DND-41 (cell line): ENCODE measurements around the gene TRAF3IP1.

ENCODE experiments used
- ATAC-seq: fragments of 200-7000 bp; cut with Tn5 transposase; 3 replicates; pipeline ENCODE4 v1.9.1; 2021; ENCODE audit warnings: low read depth; ENCODE audit not compliant: insufficient read depth
- DNase-seq: peaks from one replicate; pipeline ENCODE4 v3.0.0-alpha.2; 2020
- H2AFZ ChIP-seq: 2 replicates; pipeline ENCODE4 v1.6.0; 2012; ENCODE audit warnings: low read depth, low read length
- H3K27ac ChIP-seq: 2 replicates; pipeline ENCODE4 v1.5.1; 2012; ENCODE audit warnings: low read length, inconsistent platforms
- H3K27me3 ChIP-seq: fragments of 200-600 bp; sonication (generic); 2 replicates; pipeline ENCODE4 v1.6.0; 2012; ENCODE audit warnings: low read length, mild to moderate bottlenecking, inconsistent platforms; ENCODE audit not compliant: insufficient read depth, poor library complexity
- H3K36me3 ChIP-seq: 2 replicates; pipeline ENCODE4 v1.5.1; 2012; ENCODE audit warnings: low read length, inconsistent platforms; ENCODE audit not compliant: insufficient read depth
- H3K4me1 ChIP-seq: 2 replicates; pipeline ENCODE4 v1.5.1; 2012; ENCODE audit warnings: mild to moderate bottlenecking, low read length; ENCODE audit not compliant: insufficient read depth
- H3K4me2 ChIP-seq: 2 replicates; pipeline ENCODE4 v1.6.0; 2012; ENCODE audit warnings: mild to moderate bottlenecking, moderate library complexity, low read length, inconsistent platforms; ENCODE audit not compliant: insufficient read depth
- H3K4me3 ChIP-seq, 2 experiments: fragments of 200-600 bp in 1 of 2; shearing (Covaris generic) in 1 of 2; 2 replicates each; pipeline ENCODE4 v1.5.1; 2012 to 2016; ENCODE audit warnings: inconsistent platforms in 2 of 2, low read length in 2 of 2, mild to moderate bottlenecking in 2 of 2, low read depth in 1 of 2, moderate library complexity in 1 of 2
- H3K79me2 ChIP-seq: 2 replicates; pipeline ENCODE4 v1.6.0; 2012; ENCODE audit warnings: low read length, inconsistent platforms; ENCODE audit not compliant: insufficient read depth
- H3K9ac ChIP-seq: 2 replicates; pipeline ENCODE4 v1.6.0; 2012; ENCODE audit warnings: low read depth, mild to moderate bottlenecking, inconsistent platforms, low read length, moderate library complexity
- H3K9me3 ChIP-seq: 2 replicates; pipeline ENCODE4 v1.5.1; 2012; ENCODE audit warnings: low read length, moderate library complexity, mild to moderate bottlenecking, inconsistent platforms; ENCODE audit not compliant: insufficient read depth, severe bottlenecking
- H4K20me1 ChIP-seq: 2 replicates; pipeline ENCODE4 v1.6.0; 2012; ENCODE audit warnings: low read length; ENCODE audit not compliant: insufficient read depth
- EZH2 ChIP-seq: IDR thresholded peaks from 3 replicates; pipeline ENCODE4 v1.6.1; 2012; ENCODE audit warnings: borderline replicate concordance, low read depth, mild to moderate bottlenecking, moderate library complexity, low read length, inconsistent platforms; ENCODE audit not compliant: severe bottlenecking
- TF ChIP-seq, protein P1 (sequence below): IDR thresholded peaks from 2 replicates; pipeline ENCODE4 v1.5.1; 2012; ENCODE audit warnings: borderline replicate concordance, low read length, moderate library complexity, mild to moderate bottlenecking; ENCODE audit not compliant: poor library complexity, severe bottlenecking; ENCODE audit errors: extremely low read depth

Gene TRAF3IP1

DNA sequence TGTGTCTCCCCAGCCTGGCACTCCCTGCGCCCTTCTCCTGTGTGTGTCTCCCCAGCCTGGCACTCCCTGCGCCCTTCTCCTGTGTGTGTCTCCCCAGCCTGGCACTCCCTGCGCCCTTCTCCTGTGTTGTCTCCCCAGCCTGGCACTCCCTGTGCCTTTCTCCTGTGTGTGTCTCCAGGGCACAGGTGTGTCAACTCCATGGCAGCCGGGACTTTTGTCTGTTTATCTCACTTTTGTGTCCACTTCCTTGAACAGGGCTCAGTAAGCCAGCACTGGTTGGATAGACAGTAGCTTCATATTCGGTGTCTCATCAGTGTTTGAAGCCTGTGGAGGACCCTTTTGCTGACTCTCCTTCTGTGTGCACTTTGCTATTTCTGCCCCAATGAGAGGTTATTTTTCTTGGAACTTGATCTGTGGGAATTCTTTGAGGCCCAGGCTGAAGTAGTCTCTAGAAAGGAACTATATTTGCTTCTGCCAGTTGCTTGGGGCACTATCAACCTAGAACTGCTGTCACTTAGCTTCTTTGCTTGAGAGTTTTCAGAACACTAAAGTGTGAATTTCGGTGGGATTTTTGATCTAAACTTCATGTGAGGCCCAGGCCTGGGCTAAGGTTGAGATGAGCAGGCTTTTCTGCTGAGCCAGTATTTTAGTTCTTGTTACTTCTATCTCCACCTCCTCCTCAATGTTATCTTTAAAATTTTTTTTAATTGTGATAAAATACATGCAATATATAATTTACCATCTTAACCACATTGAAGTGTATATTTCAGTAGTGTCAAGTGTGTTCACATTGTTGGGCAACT lies 98.1 kb downstream of the TRAF3IP1 start:
- DNase-seq, result no peak
- no peak overlapping the region for H3K4me3 ChIP-seq

DNA sequence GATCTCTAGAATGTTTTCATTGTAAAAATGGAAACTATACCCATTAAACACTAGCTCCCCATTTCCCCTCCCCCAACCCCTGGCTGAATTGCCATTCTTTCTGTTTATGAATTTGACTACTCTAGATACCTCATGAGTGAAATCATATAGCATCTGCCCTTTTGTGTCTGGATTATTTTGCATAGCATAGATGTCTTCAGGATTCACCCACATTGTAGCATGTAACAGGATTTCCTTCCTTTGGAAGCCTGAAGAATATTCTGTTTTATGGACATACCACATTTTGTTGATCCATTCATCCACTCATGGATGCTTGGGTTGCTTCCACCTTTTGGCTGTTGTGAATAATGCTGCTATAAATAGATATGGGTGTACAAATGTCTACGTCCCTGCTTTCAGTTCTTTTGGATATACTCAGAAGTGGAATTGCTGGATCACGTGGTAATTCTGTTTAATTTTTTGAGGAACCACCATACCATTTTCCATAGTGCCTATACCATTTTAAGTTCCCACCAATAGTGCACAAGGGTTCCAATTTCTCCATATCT lies 98.8 kb downstream of the TRAF3IP1 start:
- Histone ChIP-seq H3K4me2 (no peak overlapping the region), H3K79me2 (no peaks in the 10 kb centered on the region), H3K36me3 (peaks cover 5% of the 10 kb centered on the region; the same call in 1 of the 2 replicates), H2AFZ (no peak overlapping the region), H3K27ac (no peak overlapping the region), H3K9me3 (peaks cover 14% of the 10 kb centered on the region), H3K27me3 (no peaks in the 10 kb centered on the region), H3K4me3 (no peak overlapping the region), H3K9ac (no peak overlapping the region), H4K20me1 (no peaks in the 10 kb centered on the region), H3K4me1 (peaks cover 4% of the 10 kb centered on the region)
- DNase-seq (no peak), ATAC-seq (no peak)
- TF ChIP-seq, protein P1, sequence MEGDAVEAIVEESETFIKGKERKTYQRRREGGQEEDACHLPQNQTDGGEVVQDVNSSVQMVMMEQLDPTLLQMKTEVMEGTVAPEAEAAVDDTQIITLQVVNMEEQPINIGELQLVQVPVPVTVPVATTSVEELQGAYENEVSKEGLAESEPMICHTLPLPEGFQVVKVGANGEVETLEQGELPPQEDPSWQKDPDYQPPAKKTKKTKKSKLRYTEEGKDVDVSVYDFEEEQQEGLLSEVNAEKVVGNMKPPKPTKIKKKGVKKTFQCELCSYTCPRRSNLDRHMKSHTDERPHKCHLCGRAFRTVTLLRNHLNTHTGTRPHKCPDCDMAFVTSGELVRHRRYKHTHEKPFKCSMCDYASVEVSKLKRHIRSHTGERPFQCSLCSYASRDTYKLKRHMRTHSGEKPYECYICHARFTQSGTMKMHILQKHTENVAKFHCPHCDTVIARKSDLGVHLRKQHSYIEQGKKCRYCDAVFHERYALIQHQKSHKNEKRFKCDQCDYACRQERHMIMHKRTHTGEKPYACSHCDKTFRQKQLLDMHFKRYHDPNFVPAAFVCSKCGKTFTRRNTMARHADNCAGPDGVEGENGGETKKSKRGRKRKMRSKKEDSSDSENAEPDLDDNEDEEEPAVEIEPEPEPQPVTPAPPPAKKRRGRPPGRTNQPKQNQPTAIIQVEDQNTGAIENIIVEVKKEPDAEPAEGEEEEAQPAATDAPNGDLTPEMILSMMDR, result no peak
- TF ChIP-seq EZH2, result no peak

More for the DNA sequence above, 98.1 kb downstream of the TRAF3IP1 start:
- no peaks in the 10 kb centered on the region for H3K79me2 ChIP-seq
- H3K27ac ChIP-seq, result no peak overlapping the region
- no peak overlapping the region for H3K4me2 ChIP-seq
- no peaks in the 10 kb centered on the region for H3K27me3 ChIP-seq
- H3K9ac ChIP-seq, result no peak overlapping the region
- H4K20me1 ChIP-seq, result no peaks in the 10 kb centered on the region
- H3K36me3 ChIP-seq, result peaks cover 5% of the 10 kb centered on the region; the same call in 1 of the 2 replicates
- peaks cover 14% of the 10 kb centered on the region for H3K9me3 ChIP-seq
- H3K4me1 ChIP-seq, result peaks cover 4% of the 10 kb centered on the region
- no peak for TF ChIP-seq EZH2
- TF ChIP-seq, protein P1, result no peak
- H2AFZ ChIP-seq, result no peak overlapping the region
- no peak for ATAC-seq

DNA sequence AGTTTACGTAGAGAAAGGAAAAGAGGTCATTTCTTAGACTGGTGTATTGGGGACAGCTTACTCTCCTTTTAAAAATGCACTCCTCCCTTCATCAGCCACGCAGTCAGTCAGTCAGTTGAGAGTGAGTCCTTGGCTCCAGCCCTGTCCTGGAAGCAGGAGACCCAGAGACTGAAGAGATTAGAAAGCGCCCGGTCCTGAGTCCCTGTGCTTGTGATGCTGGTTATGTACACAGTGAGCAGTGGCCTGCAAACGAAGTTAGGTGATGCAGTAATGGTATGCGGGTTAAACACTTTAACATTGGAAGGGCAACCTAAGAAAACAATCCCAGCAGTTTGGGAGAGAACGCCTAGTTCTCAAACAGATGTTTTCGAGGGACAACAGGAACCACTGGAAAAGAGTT lies 100.1 kb downstream of the TRAF3IP1 start:
- Histone ChIP-seq H2AFZ (no peak overlapping the region), H3K36me3 (peaks cover 4% of the 10 kb centered on the region; the same call in 1 of the 2 replicates), H3K4me3 (no peak overlapping the region), H3K4me2 (no peak overlapping the region), H3K9me3 (peaks cover 12% of the 10 kb centered on the region), H3K27ac (no peak overlapping the region), H3K27me3 (no peaks in the 10 kb centered on the region), H3K9ac (no peak overlapping the region), H3K4me1 (peaks cover 6% of the 10 kb centered on the region), H3K79me2 (peaks cover under 1% of the 10 kb centered on the region; the same call in 1 of the 2 replicates), H4K20me1 (0 out of 2 replicates have a peak, but pooled peaks cover 4% of the 10 kb centered on the region)
- no peak for ATAC-seq
- no peak for DNase-seq
- TF ChIP-seq, protein P1, result no peak
- TF ChIP-seq EZH2, result no peak
